AG04450 (cell line): ENCODE measurements around the gene ZNF536. TPM values are rescaled to one million over a fixed set of nuclear protein-coding genes. Genes with fewer than 3 reads are reported as not detected.
"Not testable (repeated sequence)": the region's sequence is repeated elsewhere in the genome, so short reads cannot be mapped to it uniquely, and the experiment has no call there.

Source experiments
- CTCF ChIA-PET: fragments of 300-600, 350-600 bp; formaldehyde crosslinking; extraction: SDS; loops from one replicate; lab custom pipeline; 2022; ENCODE audit warnings: antibody characterized with exemption, inconsistent platforms; lab: Charles Lee
- POLR2A ChIA-PET: fragments of 350-600 bp; formaldehyde crosslinking; extraction: SDS; loops from one replicate; lab custom pipeline; 2021; ENCODE audit warnings: antibody characterized with exemption, inconsistent platforms; lab: Yijun Ruan, JAX
- DNase-seq: peaks from one replicate; pipeline ENCODE4 v3.0.0-alpha.2; 2011; ENCODE audit warnings: low read depth, low spot score
- H3K27ac ChIP-seq: one replicate; pipeline ENCODE4 v1.5.1; 2012; ENCODE audit warnings: low read depth, low read length, control low read depth
- H3K27me3 ChIP-seq: one replicate; pipeline ENCODE4 v1.6.0; 2012; ENCODE audit warnings: low read length; ENCODE audit not compliant: control insufficient read depth, insufficient read depth
- H3K4me3 ChIP-seq: 2 replicates; pipeline ENCODE4 v1.5.1; 2011; ENCODE audit warnings: mild to moderate bottlenecking, low read depth, low read length, control low read depth
- H3K9me3 ChIP-seq: 2 replicates; pipeline ENCODE4 v1.5.1; 2012; ENCODE audit warnings: low read length; ENCODE audit not compliant: control insufficient read depth, insufficient read depth
- polyA plus RNA-seq: library from polyadenylated mRNA; depleted of rRNA; stranded (reverse); fragments of >200 nt; gene quantifications from 2 replicates; pipeline ENCODE4 v1.2.3, GENCODE V29; 2011
- TF ChIP-seq, protein P1 (sequence below): IDR thresholded peaks from 2 replicates; pipeline ENCODE4 v1.5.1; 2011; ENCODE audit warnings: low read depth, low read length, control low read depth, inconsistent platforms

Gene ZNF536
- polyA plus RNA-seq, 1 experiment = not detected

- H3K27me3 ChIP-seq = no peaks in the 10 kb centered on the region
- no peak overlapping the region for H3K27ac ChIP-seq
- TF ChIP-seq, protein P1, sequence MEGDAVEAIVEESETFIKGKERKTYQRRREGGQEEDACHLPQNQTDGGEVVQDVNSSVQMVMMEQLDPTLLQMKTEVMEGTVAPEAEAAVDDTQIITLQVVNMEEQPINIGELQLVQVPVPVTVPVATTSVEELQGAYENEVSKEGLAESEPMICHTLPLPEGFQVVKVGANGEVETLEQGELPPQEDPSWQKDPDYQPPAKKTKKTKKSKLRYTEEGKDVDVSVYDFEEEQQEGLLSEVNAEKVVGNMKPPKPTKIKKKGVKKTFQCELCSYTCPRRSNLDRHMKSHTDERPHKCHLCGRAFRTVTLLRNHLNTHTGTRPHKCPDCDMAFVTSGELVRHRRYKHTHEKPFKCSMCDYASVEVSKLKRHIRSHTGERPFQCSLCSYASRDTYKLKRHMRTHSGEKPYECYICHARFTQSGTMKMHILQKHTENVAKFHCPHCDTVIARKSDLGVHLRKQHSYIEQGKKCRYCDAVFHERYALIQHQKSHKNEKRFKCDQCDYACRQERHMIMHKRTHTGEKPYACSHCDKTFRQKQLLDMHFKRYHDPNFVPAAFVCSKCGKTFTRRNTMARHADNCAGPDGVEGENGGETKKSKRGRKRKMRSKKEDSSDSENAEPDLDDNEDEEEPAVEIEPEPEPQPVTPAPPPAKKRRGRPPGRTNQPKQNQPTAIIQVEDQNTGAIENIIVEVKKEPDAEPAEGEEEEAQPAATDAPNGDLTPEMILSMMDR = no peak
- no peak overlapping the region for H3K4me3 ChIP-seq
- H3K9me3 ChIP-seq = peaks cover 45% of the 10 kb centered on the region
- DNase-seq = no peak
- ChIA-PET CTCF (no interaction called here), POLR2A (no interaction called here)
These were observed 109.6 kb downstream of the ZNF536 start for GRCh38 chr19:30481823-30482222.

- Histone ChIP-seq H3K4me3 (no peak overlapping the region), H3K27ac (no peak overlapping the region), H3K27me3 (no peaks in the 10 kb centered on the region), H3K9me3 (peaks cover 37% of the 10 kb centered on the region)
- no peak for DNase-seq
- CTCF ChIA-PET = no interaction called here
- TF ChIP-seq, protein P1 = no peak
- POLR2A ChIA-PET = no interaction called here
These were observed 110.8 kb downstream of the ZNF536 start for GRCh38 chr19:30482956-30483355.

DNA sequence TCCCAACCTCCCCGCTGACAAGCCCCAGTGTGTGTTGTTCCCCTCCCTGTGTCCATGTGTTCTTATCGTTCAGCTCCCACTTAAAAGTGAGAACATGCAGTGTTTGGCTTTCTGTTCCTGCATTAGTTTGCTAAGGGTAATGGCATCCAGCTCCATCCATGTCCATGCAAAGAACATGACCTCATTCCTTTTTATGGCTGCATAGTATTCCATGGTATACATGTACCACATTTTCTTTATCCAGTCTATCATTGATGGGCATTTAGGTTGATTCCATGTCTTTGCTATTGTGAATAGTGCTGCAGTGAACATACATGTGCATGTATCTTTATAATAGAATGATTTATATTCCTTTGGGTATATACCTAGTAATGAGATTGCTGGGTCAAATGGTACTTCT is 114.1 kb downstream of the ZNF536 start:
- POLR2A ChIA-PET, H3K4me3 ChIP-seq, H3K27me3 ChIP-seq, H3K27ac ChIP-seq, DNase-seq, CTCF ChIA-PET: not testable (repeated sequence)
- peaks cover 20% of the 10 kb centered on the region for H3K9me3 ChIP-seq

DNA sequence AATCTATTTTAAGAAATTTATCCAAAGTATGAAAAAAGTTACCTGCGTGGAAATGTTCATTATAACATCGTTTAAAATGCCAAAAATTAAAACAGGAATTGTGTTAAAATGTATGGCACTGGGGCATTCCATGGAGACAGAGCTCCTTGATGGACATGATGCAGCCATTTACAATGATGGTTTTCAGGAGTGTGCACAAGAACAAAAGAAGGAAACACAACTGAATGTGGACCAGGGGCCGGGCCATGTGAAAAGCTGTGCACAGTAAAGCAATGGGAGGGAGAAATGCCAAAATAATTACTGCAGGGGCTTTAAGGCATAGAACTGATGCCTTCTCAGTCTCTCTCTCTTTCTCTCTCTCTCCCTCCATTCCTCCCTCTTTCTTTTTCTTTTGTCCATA is 115.0 kb downstream of the ZNF536 start:
- POLR2A ChIA-PET = no interaction called here

DNA sequence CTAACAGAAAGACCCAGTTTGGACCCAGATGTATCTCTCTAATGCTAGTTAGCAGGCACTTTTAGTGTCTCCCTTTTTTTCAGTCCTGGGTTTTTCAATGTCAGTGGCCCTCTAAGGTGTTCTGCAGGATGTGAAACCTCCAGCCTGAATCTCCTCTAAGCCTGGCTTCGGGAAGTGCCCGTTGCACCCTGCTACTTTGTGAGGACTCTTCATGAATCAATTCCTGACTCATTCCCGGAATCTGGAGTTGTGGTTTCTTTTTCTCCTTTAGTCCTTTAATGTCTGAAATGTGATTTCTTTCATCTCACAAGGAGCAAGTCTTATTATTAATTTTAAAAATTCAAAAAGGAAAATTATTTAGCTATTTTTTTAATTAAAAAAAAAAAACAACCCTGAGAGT is 116.0 kb downstream of the ZNF536 start:
- Histone ChIP-seq H3K4me3 (no peak overlapping the region), H3K27me3 (no peaks in the 10 kb centered on the region), H3K9me3 (peaks cover 15% of the 10 kb centered on the region), H3K27ac (no peak overlapping the region)
- TF ChIP-seq, protein P1 = no peak
- DNase-seq = no peak
- CTCF ChIA-PET = no interaction called here
- POLR2A ChIA-PET = no interaction called here

More for the DNA sequence above, 115.0 kb downstream of the ZNF536 start:
- TF ChIP-seq, protein P1 = no peak
- DNase-seq = no peak
- Histone ChIP-seq H3K9me3 (peaks cover 21% of the 10 kb centered on the region), H3K27ac (no peak overlapping the region), H3K27me3 (no peaks in the 10 kb centered on the region), H3K4me3 (no peak overlapping the region)
- CTCF ChIA-PET = no interaction called here

DNA sequence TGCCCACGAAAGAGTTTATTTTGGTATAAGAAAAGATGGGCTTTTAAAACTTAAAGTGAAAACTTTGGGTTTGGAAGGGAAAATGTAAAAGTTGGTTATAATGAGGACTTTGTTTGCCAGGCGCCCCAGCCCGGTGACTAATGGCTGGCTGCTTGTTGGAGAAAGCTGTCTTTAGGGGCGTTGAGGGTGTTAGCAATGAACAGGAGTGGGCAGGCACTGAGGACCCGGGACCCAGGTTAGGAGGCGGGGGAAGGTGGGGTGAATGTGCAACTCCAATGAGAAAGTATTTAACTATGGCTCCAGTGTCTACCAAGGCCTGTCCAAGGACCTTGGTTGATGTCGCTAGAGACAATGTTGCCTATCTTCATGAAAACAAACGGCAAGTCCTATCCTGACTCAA is 118.6 kb downstream of the ZNF536 start:
- H3K27me3 ChIP-seq = no peaks in the 10 kb centered on the region
- no peak for DNase-seq
- peaks cover 22% of the 10 kb centered on the region; the same call in 1 of the 2 replicates for H3K9me3 ChIP-seq
- ChIA-PET CTCF (no interaction called here), POLR2A (no interaction called here)
- TF ChIP-seq, protein P1 = no peak
- no peak overlapping the region for H3K27ac ChIP-seq
- H3K4me3 ChIP-seq = no peak overlapping the region
